HepG2 (cell line): ENCODE results near the gene GAL3ST3. TPM values are rescaled to one million over a fixed set of nuclear protein-coding genes. Genes with fewer than 3 reads are reported as not detected.

Source experiments
- CTCF ChIP-seq: sonication (generic); formaldehyde crosslinking; IDR thresholded peaks from 2 replicates; pipeline ENCODE4 v1.5.0; 2020; ENCODE audit warnings: mild to moderate bottlenecking, missing genetic modification reagents, moderate library complexity
- HMGXB4 ChIP-seq, 2 experiments: sonication (generic) in 1 of 2; formaldehyde crosslinking in 1 of 2; IDR thresholded peaks; 2 replicates each; pipeline versions ENCODE4 v1.4.0 to v1.6.1; 2018 to 2020; ENCODE audit warnings: missing genetic modification reagents in 2 of 2, borderline replicate concordance in 1 of 2, low read depth in 1 of 2, mild to moderate bottlenecking in 1 of 2, missing biosample characterization in 1 of 2
- IKZF1 ChIP-seq: fragments of 450-650 bp; IDR thresholded peaks from 2 replicates; pipeline ENCODE4 v1.7.1; 2016
- ZNF687 ChIP-seq: sonication (generic); formaldehyde crosslinking; IDR thresholded peaks from 2 replicates; pipeline ENCODE4 v1.5.1; 2020; ENCODE audit warnings: mild to moderate bottlenecking, missing genetic modification reagents, moderate library complexity
- polyA plus RNA-seq, 8 experiments: library from polyadenylated mRNA; depleted of rRNA in 3 of 8; stranded (reverse) in 7 of 8; unstranded in 1 of 8; fragments of >200 nt; fragmentation: Illumina TruSeq in 4 of 8; extraction: Trizol in 4 of 8; gene quantifications; 2 replicates each; pipeline versions ENCODE4 v1.2.1 to v1.2.3, GENCODE V29; 2011 to 2016; ENCODE audit warnings: low read depth in 4 of 8, missing spikeins in 1 of 8, mixed read lengths in 1 of 8; ENCODE audit not compliant: insufficient read depth in 1 of 8
- total RNA-seq, 5 experiments: library from RNA; depleted of rRNA; stranded (reverse); fragments of >200 nt; fragmentation: Illumina TruSeq; extraction: Trizol; gene quantifications; 2 replicates each; pipeline ENCODE4 v1.2.3, GENCODE V29; 2016; ENCODE audit warnings: low read depth in 1 of 5

GAL3ST3 gene
- total and polyA plus RNA-seq, 2 of the 13 experiments (the other 11 are each of a cell fraction or from before 2014, with no cell fraction given) = not detected

- TF ChIP-seq HMGXB4 (CRISPR knock-in tag; IDR thresholded peaks at IDR 0.05; ENCODE audit: borderline replicate concordance in 1 of 2, low read depth in 1 of 2) (peak; percentile 21 to 66; a peak in 1 of 4 replicates), CTCF (CRISPR knock-in tag) (peak; percentile 87), ZNF687 (CRISPR knock-in tag) (peak; percentile 57), IKZF1 (no peak)
These were observed 19.3 kb upstream of the GAL3ST3 start (continued) for GRCh38 chr11:66068154-66068821.
